Measurements from ENCODE around the gene ZFP92. TPM values are rescaled to one million over a fixed set of nuclear protein-coding genes. Genes with fewer than 3 reads are reported as not detected.

The ZFP92 gene
- total RNA-seq, 1 experiment from 2014 or later = 0.16 TPM

GRCh38 chrX:153379508-153379907 lies 31.8 kb upstream of the ZFP92 start:
- Histone ChIP-seq H3K36me3 (ENCODE audit: control insufficient read depth, insufficient read depth, low read length) (no peaks in the 10 kb centered on the region), H3K4me3 (ENCODE audit: low read depth, low read length) (no peak overlapping the region), H3K27me3 (replicated peaks; ENCODE audit: control insufficient read depth, insufficient read depth, low read length) (no peaks in the 10 kb centered on the region), H3K4me1 (no peaks in the 10 kb centered on the region), H3K9me3 (no peaks in the 10 kb centered on the region)
- TF ChIP-seq, protein P1, sequence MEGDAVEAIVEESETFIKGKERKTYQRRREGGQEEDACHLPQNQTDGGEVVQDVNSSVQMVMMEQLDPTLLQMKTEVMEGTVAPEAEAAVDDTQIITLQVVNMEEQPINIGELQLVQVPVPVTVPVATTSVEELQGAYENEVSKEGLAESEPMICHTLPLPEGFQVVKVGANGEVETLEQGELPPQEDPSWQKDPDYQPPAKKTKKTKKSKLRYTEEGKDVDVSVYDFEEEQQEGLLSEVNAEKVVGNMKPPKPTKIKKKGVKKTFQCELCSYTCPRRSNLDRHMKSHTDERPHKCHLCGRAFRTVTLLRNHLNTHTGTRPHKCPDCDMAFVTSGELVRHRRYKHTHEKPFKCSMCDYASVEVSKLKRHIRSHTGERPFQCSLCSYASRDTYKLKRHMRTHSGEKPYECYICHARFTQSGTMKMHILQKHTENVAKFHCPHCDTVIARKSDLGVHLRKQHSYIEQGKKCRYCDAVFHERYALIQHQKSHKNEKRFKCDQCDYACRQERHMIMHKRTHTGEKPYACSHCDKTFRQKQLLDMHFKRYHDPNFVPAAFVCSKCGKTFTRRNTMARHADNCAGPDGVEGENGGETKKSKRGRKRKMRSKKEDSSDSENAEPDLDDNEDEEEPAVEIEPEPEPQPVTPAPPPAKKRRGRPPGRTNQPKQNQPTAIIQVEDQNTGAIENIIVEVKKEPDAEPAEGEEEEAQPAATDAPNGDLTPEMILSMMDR (IDR thresholded peaks at IDR 0.05; ENCODE audit: insufficient read depth in 1 of 2, low read depth in 1 of 2, low read length in 1 of 2, severe bottlenecking in 1 of 2, unreplicated experiment in 1 of 2) = no peak
- no peaks in the 10 kb centered on the region for H3K9me3 Mint-ChIP-seq (ENCODE audit: unreplicated experiment)
- ChIA-PET CTCF (no interaction called here), POLR2A (no interaction called here)
- no peaks in the 10 kb centered on the region for H3K36me3 Mint-ChIP-seq (ENCODE audit: insufficient read depth, unreplicated experiment)
- no peaks in the 10 kb centered on the region for H3K4me1 Mint-ChIP-seq (ENCODE audit: low read depth, unreplicated experiment)
- peaks cover 2% of the 10 kb centered on the region for H3K27me3 Mint-ChIP-seq (ENCODE audit: insufficient read depth, unreplicated experiment)
- no peak overlapping the region for H3K4me3 Mint-ChIP-seq (ENCODE audit: unreplicated experiment)
- intact Hi-C loops (cut with micrococcal nuclease; ENCODE audit: unreplicated experiment) = no loop called here
- no peak for DNase-seq
- H3K27ac Mint-ChIP-seq (ENCODE audit: unreplicated experiment) = no peak overlapping the region
- BruUV-seq (replicated peaks) = no TSS peak

- intact Hi-C loops (cut with micrococcal nuclease; ENCODE audit: unreplicated experiment) = no loop called here
- no peaks in the 10 kb centered on the region for H3K4me1 ChIP-seq
- Mint-ChIP-seq H3K27me3 (ENCODE audit: insufficient read depth, unreplicated experiment) (peaks cover 2% of the 10 kb centered on the region), H3K36me3 (ENCODE audit: insufficient read depth, unreplicated experiment) (no peaks in the 10 kb centered on the region), H3K9me3 (ENCODE audit: unreplicated experiment) (no peaks in the 10 kb centered on the region), H3K4me1 (ENCODE audit: low read depth, unreplicated experiment) (no peaks in the 10 kb centered on the region), H3K27ac (ENCODE audit: unreplicated experiment) (no peak overlapping the region), H3K4me3 (ENCODE audit: unreplicated experiment) (no peak overlapping the region)
- no peaks in the 10 kb centered on the region for H3K27me3 ChIP-seq (replicated peaks; ENCODE audit: control insufficient read depth, insufficient read depth, low read length)
- H3K4me3 ChIP-seq (ENCODE audit: low read depth, low read length) = no peak overlapping the region
- H3K36me3 ChIP-seq (ENCODE audit: control insufficient read depth, insufficient read depth, low read length) = no peaks in the 10 kb centered on the region
- POLR2A ChIA-PET = no interaction called here
- BruUV-seq (replicated peaks) = no TSS peak
- no peak for DNase-seq
- CTCF ChIA-PET = no interaction called here
- TF ChIP-seq, protein P1 (IDR thresholded peaks at IDR 0.05; ENCODE audit: insufficient read depth in 1 of 2, low read depth in 1 of 2, low read length in 1 of 2, severe bottlenecking in 1 of 2, unreplicated experiment in 1 of 2) = no peak
- H3K9me3 ChIP-seq = no peaks in the 10 kb centered on the region
These were observed 31.2 kb upstream of the ZFP92 start for GRCh38 chrX:153379971-153380581.

DNA sequence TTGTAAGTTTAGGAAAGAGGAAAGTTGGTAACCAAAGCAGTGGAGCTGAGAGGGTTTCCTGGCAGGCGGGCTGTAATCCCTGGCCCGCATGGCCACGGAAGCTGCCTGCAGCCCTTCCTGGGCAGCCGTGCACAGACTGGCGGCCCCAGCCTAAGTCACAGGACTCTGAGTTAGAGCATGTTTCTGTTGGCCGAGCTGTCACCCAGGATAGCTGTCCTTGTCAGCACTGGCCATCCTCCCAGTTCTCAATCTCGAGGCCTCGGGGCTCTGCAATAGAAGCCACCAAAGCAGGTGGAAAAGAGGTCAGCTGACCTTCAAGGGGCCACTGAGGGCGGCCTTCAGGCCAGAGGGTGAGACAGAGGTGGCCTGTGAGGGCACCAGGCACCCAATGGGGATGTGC lies 30.6 kb upstream of the ZFP92 start:
- POLR2A ChIA-PET = no interaction called here
- Mint-ChIP-seq H3K9me3 (ENCODE audit: unreplicated experiment) (no peaks in the 10 kb centered on the region), H3K36me3 (ENCODE audit: insufficient read depth, unreplicated experiment) (no peaks in the 10 kb centered on the region), H3K4me3 (ENCODE audit: unreplicated experiment) (no peak overlapping the region), H3K27ac (ENCODE audit: unreplicated experiment) (no peak overlapping the region), H3K4me1 (ENCODE audit: low read depth, unreplicated experiment) (no peaks in the 10 kb centered on the region), H3K27me3 (ENCODE audit: insufficient read depth, unreplicated experiment) (no peaks in the 10 kb centered on the region)
- CTCF ChIA-PET = no interaction called here
- Histone ChIP-seq H3K4me3 (ENCODE audit: low read depth, low read length) (no peak overlapping the region), H3K36me3 (ENCODE audit: control insufficient read depth, insufficient read depth, low read length) (no peaks in the 10 kb centered on the region), H3K4me1 (no peaks in the 10 kb centered on the region), H3K9me3 (no peaks in the 10 kb centered on the region), H3K27me3 (replicated peaks; ENCODE audit: control insufficient read depth, insufficient read depth, low read length) (no peaks in the 10 kb centered on the region)
- intact Hi-C loops (cut with micrococcal nuclease; ENCODE audit: unreplicated experiment) = no loop called here
- no peak for DNase-seq
- BruUV-seq (replicated peaks) = no TSS peak
- TF ChIP-seq, protein P1 (IDR thresholded peaks at IDR 0.05; ENCODE audit: insufficient read depth in 1 of 2, low read depth in 1 of 2, low read length in 1 of 2, severe bottlenecking in 1 of 2, unreplicated experiment in 1 of 2) = no peak

Data from Caco-2 (cell line).